OCI-LY3 (cell line): ENCODE data around the gene CARS2.

Experiments used
- EZH2phosphoT487 ChIP-seq: fragments of 200-600 bp; shearing (Covaris generic); IDR thresholded peaks from 2 replicates; pipeline ENCODE4 v1.6.1; 2018; ENCODE audit warnings: antibody characterized with exemption, mixed run types, low read depth
- TF ChIP-seq, protein P1 (sequence below): fragments of 200-600, 300-600 bp; sonication (generic); IDR thresholded peaks from 2 replicates; pipeline ENCODE4 v1.5.1; 2014; ENCODE audit warnings: antibody characterized with exemption, low read length, low read depth

DNA sequence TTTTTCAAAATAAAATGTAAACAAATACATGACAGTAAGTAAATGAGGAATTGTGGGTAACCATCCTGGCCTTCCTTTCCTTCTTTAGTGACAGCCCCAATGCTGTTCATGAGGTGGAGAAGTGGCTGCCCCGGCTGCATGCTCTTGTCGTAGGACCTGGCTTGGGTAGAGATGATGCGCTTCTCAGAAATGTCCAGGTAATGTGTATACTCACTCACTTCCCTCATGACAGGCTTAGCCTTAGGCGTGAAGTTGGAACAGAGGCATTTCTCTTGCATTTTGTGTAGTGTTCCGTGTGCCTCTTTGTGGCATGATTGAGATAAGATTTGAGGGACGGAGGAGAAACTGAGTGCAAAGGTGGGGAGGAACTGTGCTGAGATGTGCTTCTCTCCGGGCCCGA lies 78.6 kb downstream of the CARS2 start:
- TF ChIP-seq, protein P1, sequence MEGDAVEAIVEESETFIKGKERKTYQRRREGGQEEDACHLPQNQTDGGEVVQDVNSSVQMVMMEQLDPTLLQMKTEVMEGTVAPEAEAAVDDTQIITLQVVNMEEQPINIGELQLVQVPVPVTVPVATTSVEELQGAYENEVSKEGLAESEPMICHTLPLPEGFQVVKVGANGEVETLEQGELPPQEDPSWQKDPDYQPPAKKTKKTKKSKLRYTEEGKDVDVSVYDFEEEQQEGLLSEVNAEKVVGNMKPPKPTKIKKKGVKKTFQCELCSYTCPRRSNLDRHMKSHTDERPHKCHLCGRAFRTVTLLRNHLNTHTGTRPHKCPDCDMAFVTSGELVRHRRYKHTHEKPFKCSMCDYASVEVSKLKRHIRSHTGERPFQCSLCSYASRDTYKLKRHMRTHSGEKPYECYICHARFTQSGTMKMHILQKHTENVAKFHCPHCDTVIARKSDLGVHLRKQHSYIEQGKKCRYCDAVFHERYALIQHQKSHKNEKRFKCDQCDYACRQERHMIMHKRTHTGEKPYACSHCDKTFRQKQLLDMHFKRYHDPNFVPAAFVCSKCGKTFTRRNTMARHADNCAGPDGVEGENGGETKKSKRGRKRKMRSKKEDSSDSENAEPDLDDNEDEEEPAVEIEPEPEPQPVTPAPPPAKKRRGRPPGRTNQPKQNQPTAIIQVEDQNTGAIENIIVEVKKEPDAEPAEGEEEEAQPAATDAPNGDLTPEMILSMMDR, result no peak
- no peak for TF ChIP-seq EZH2phosphoT487
